DMS153 treated with DMSO at 0.1 percent for 48 hours (cell line): ENCODE results near the gene RPS17.
"Not testable (repeated sequence)": the region's sequence is repeated elsewhere in the genome, so short reads cannot be mapped to it uniquely, and the experiment has no call there.

Experiments
- DNase-seq: peaks from one replicate; lab custom pipeline; 2025; ENCODE audit not compliant: unreplicated experiment; lab: John Stamatoyannopoulos, UW

RPS17 gene

GRCh38 chr15:82548700-82549099 lies 8.4 kb upstream of the RPS17 start:
- no peak for DNase-seq

GRCh38 chr15:82545478-82545877 lies 5.2 kb upstream of the RPS17 start:
- DNase-seq, result no peak

GRCh38 chr15:82545002-82545401 lies 4.7 kb upstream of the RPS17 start:
- no peak for DNase-seq

- no peak for DNase-seq
Observed at GRCh38 chr15:82544431-82544830, 4.2 kb upstream of the RPS17 start.

GRCh38 chr15:82543160-82543559 lies 2.9 kb upstream of the RPS17 start:
- DNase-seq, result no peak

GRCh38 chr15:82540984-82541431 lies 751 bp upstream of the RPS17 start:
- DNase-seq, result no peak

GRCh38 chr15:82539691-82540054 lies 584 bp downstream of the RPS17 start:
- no peak for DNase-seq

GRCh38 chr15:82538961-82539690 lies 1.1 kb downstream of the RPS17 start:
- no peak for DNase-seq

GRCh38 chr15:82537351-82537908 lies 2.8 kb downstream of the RPS17 start:
- no peak for DNase-seq

- DNase-seq, result no peak
Observed at GRCh38 chr15:82536409-82537350, 3.6 kb downstream of the RPS17 start.

GRCh38 chr15:82535566-82536408 lies 4.5 kb downstream of the RPS17 start:
- DNase-seq, result no peak

GRCh38 chr15:82535151-82535550 lies 5.1 kb downstream of the RPS17 start:
- not testable (repeated sequence) for DNase-seq

- not testable (repeated sequence) for DNase-seq
Observed at GRCh38 chr15:82534457-82534861, 5.8 kb downstream of the RPS17 start.

- DNase-seq, result no peak
Observed at GRCh38 chr15:82533801-82534200, 6.5 kb downstream of the RPS17 start.

- DNase-seq, result no peak
Observed at GRCh38 chr15:82532991-82533481, 7.2 kb downstream of the RPS17 start.

- DNase-seq, result no peak
Observed at GRCh38 chr15:82532383-82532990, 7.8 kb downstream of the RPS17 start.

GRCh38 chr15:82531496-82532382 lies 8.5 kb downstream of the RPS17 start:
- no peak for DNase-seq

- no peak for DNase-seq
Observed at GRCh38 chr15:82530606-82531379, 9.5 kb downstream of the RPS17 start.

- DNase-seq, result no peak
Observed at GRCh38 chr15:82530006-82530405, 10.3 kb downstream of the RPS17 start.
